HCT116 (cell line): ENCODE measurements around the gene ADD2. TPM values are rescaled to one million over a fixed set of nuclear protein-coding genes. Genes with fewer than 3 reads are reported as not detected.

Source experiments
- ATAC-seq: fragments of 200-7000 bp; cut with Tn5 transposase; 2 replicates; pipeline ENCODE4 v1.9.1; 2020; ENCODE audit warnings: mild to moderate bottlenecking, moderate library complexity
- BruUV-seq: library from RNA; stranded (reverse); fragments of 400-500 nt; replicated peaks from 2 replicates; lab custom pipeline; 2021; lab: Mats Ljungman, UMichigan
- CTCF ChIA-PET: fragments of 300-600 bp; sonication (Branson Sonifier 250); formaldehyde crosslinking; loops from one replicate; lab custom pipeline; 2021; ENCODE audit warnings: antibody characterized with exemption; lab: Charles Lee
- POLR2A ChIA-PET: fragments of 300-600, 350-600 bp; sonication (Branson Sonifier 250); formaldehyde crosslinking; loops from one replicate; lab custom pipeline; 2021; ENCODE audit warnings: antibody characterized with exemption; lab: Charles Lee
- RAD21 ChIA-PET, 2 experiments: fragments of 300-600 bp; sonication (Branson Sonifier 250); formaldehyde crosslinking; loops; one replicate each; lab custom pipeline; 2023; ENCODE audit warnings: low total read pairs in 2 of 2; ENCODE audit not compliant: uncharacterized antibody in 2 of 2, unreplicated experiment in 2 of 2, low non-redundant PET in 1 of 2; lab: Charles Lee
- DNase-seq: peaks from one replicate; pipeline ENCODE4 v3.0.0-alpha.2; 2010; ENCODE audit warnings: low read depth, low spot score
- H2AFZ ChIP-seq: fragments of 200-600 bp; shearing (Covaris generic), sonication (generic); 2 replicates; pipeline ENCODE4 v1.6.1; 2017; ENCODE audit warnings: low read depth, mixed run types, mixed read lengths, antibody characterized with exemption, low read length; ENCODE audit not compliant: poor library complexity, severe bottlenecking
- H3K27ac ChIP-seq: 2 replicates; pipeline ENCODE4 v1.5.1; 2012; ENCODE audit warnings: low read depth, low read length
- H3K27me3 ChIP-seq: fragments of 200-600 bp; sonication (generic); 2 replicates; pipeline ENCODE4 v1.6.1; 2016; ENCODE audit warnings: mixed run types, low read length, mixed read lengths; ENCODE audit not compliant: insufficient read depth
- H3K36me3 ChIP-seq, 2 experiments: fragments of 200-500 bp in 1 of 2; fragments of 200-600 bp in 1 of 2; sonication (Bioruptor generic) in 1 of 2; sonication (generic) in 1 of 2; 2 replicates each; pipeline versions ENCODE4 v1.5.1 to v1.6.1; 2014 to 2016; ENCODE audit warnings: low read length in 2 of 2, inconsistent platforms in 1 of 2, mixed read lengths in 1 of 2, mixed run types in 1 of 2; ENCODE audit not compliant: insufficient read depth in 2 of 2, control insufficient read depth in 1 of 2
- H3K4me1 ChIP-seq, 2 experiments: fragments of 200-600 bp in 1 of 2; sonication (generic) in 1 of 2; 2 replicates each; pipeline versions ENCODE4 v1.5.1 to v1.6.1; 2012 to 2017; ENCODE audit warnings: low read length in 2 of 2, inconsistent platforms in 1 of 2, mild to moderate bottlenecking in 1 of 2, mixed read lengths in 1 of 2, mixed run types in 1 of 2, moderate library complexity in 1 of 2; ENCODE audit not compliant: insufficient read depth in 2 of 2, control insufficient read depth in 1 of 2
- H3K4me2 ChIP-seq: fragments of 200-600 bp; sonication (generic); 2 replicates; pipeline ENCODE4 v1.6.1; 2017; ENCODE audit warnings: mixed run types, low read length, mixed read lengths
- H3K4me3 ChIP-seq, 2 experiments: fragments of 200-600 bp in 1 of 2; sonication (generic) in 1 of 2; replicated peaks in 1 of 2; 2 replicates each; pipeline ENCODE4 v1.5.1; 2011 to 2016; ENCODE audit warnings: low read length in 2 of 2, control low read depth in 1 of 2, low read depth in 1 of 2, mild to moderate bottlenecking in 1 of 2, mixed read lengths in 1 of 2, mixed run types in 1 of 2
- H3K79me2 ChIP-seq: fragments of 200-600 bp; sonication (generic); 2 replicates; pipeline ENCODE4 v1.6.1; 2017; ENCODE audit warnings: mild to moderate bottlenecking, mixed run types, low read length, moderate library complexity, mixed read lengths; ENCODE audit not compliant: insufficient read depth
- H3K9ac ChIP-seq: fragments of 200-600 bp; sonication (generic); 2 replicates; pipeline ENCODE4 v1.6.1; 2016; ENCODE audit warnings: low read length, mixed read lengths
- H3K9me2 ChIP-seq: fragments of 200-600 bp; sonication (generic), shearing (Covaris generic); 2 replicates; pipeline ENCODE4 v1.6.1; 2017; ENCODE audit warnings: mixed run types, mild to moderate bottlenecking, moderate library complexity; ENCODE audit not compliant: insufficient read depth
- H3K9me3 ChIP-seq, 2 experiments: fragments of 200-500 bp in 1 of 2; fragments of 200-600 bp in 1 of 2; sonication (Bioruptor generic) in 1 of 2; sonication (generic) in 1 of 2; 2 replicates each; pipeline ENCODE4 v1.6.1; 2014 to 2017; ENCODE audit warnings: low read length in 2 of 2, mixed read lengths in 2 of 2, inconsistent platforms in 1 of 2, low read depth in 1 of 2, mild to moderate bottlenecking in 1 of 2, mixed run types in 1 of 2, moderate library complexity in 1 of 2; ENCODE audit not compliant: control insufficient read depth in 1 of 2, insufficient read depth in 1 of 2
- H4K20me1 ChIP-seq: fragments of 200-600 bp; sonication (generic), shearing (Covaris generic); 2 replicates; pipeline ENCODE4 v1.6.1; 2017; ENCODE audit warnings: mixed run types, mild to moderate bottlenecking, moderate library complexity; ENCODE audit not compliant: insufficient read depth
- ATF3 ChIP-seq: IDR thresholded peaks from 2 replicates; pipeline ENCODE4 v1.6.1; 2012
- CBX3 ChIP-seq: IDR thresholded peaks from 2 replicates; pipeline ENCODE4 v1.6.1; 2012; ENCODE audit warnings: low read depth
- CEBPB ChIP-seq: IDR thresholded peaks from 2 replicates; pipeline ENCODE4 v1.6.1; 2012; ENCODE audit warnings: low read depth
- CTCF ChIP-seq, 3 experiments: fragments of 200-600 bp in 1 of 3; sonication (generic) in 1 of 3; IDR thresholded peaks in 2 of 3; conservative IDR thresholded peaks in 1 of 3; 2 replicates each; pipeline ENCODE4 v1.5.1; 2012 to 2017; ENCODE audit warnings: low read depth in 2 of 3, low read length in 2 of 3, antibody characterized with exemption in 1 of 3, borderline replicate concordance in 1 of 3, control low read depth in 1 of 3, mild to moderate bottlenecking in 1 of 3, mixed read lengths in 1 of 3, mixed run types in 1 of 3, moderate library complexity in 1 of 3; ENCODE audit not compliant: insufficient read depth in 1 of 3
- EGR1 ChIP-seq: IDR thresholded peaks from 2 replicates; pipeline ENCODE4 v1.6.1; 2012; ENCODE audit warnings: low read depth
- ELF1 ChIP-seq: IDR thresholded peaks from 2 replicates; pipeline ENCODE4 v1.6.1; 2012; ENCODE audit warnings: low read depth, borderline replicate concordance
- EZH2 ChIP-seq: fragments of 200-600 bp; sonication (generic); IDR thresholded peaks from 2 replicates; pipeline ENCODE4 v1.6.1; 2017; ENCODE audit warnings: antibody characterized with exemption, mixed run types
- EZH2phosphoT487 ChIP-seq: fragments of 200-600 bp; IDR thresholded peaks from 2 replicates; pipeline ENCODE4 v1.6.1; 2018; ENCODE audit warnings: antibody characterized with exemption, borderline replicate concordance
- FOSL1 ChIP-seq: IDR thresholded peaks from 2 replicates; pipeline ENCODE4 v1.6.1; 2012; ENCODE audit warnings: low read depth
- JUND ChIP-seq: IDR thresholded peaks from 2 replicates; pipeline ENCODE4 v1.6.1; 2012
- POLR2A ChIP-seq: IDR thresholded peaks from 2 replicates; pipeline ENCODE4 v1.7.0; 2011; ENCODE audit warnings: borderline replicate concordance; ENCODE audit not compliant: insufficient read depth, insufficient read length; ENCODE audit errors: extremely low read depth
- SP1 ChIP-seq: IDR thresholded peaks from 2 replicates; pipeline ENCODE4 v1.6.1; 2012; ENCODE audit warnings: low read depth
- YY1 ChIP-seq: IDR thresholded peaks from 2 replicates; pipeline ENCODE4 v1.6.1; 2011; ENCODE audit warnings: low read length, low read depth, moderate library complexity, mild to moderate bottlenecking; ENCODE audit not compliant: insufficient replicate concordance; ENCODE audit errors: extremely low read depth
- ZFX ChIP-seq: fragments of 450-650 bp; IDR thresholded peaks from 2 replicates; pipeline ENCODE4 v1.6.1; 2017
- ZNF274 ChIP-seq: fragments of 200-500 bp; sonication (Bioruptor generic); IDR thresholded peaks from 2 replicates; pipeline ENCODE4 v1.6.1; 2014; ENCODE audit warnings: mild to moderate bottlenecking, low read depth, low read length, inconsistent platforms
- intact Hi-C: fragments of 100-400 bp; cut with micrococcal nuclease; formaldehyde crosslinking; loops from 2 replicates; pipeline ENCODE4 v1.10.0; 2022
- total RNA-seq: library from RNA; stranded (reverse); gene quantifications from one replicate; pipeline ENCODE4 v1.2.1, GENCODE V29; 2021; ENCODE audit not compliant: unreplicated experiment
- TF ChIP-seq, protein P1 (sequence below): IDR thresholded peaks from 2 replicates; pipeline ENCODE4 v1.6.1; 2011; ENCODE audit warnings: mild to moderate bottlenecking, low read length, moderate library complexity; ENCODE audit not compliant: insufficient replicate concordance; ENCODE audit errors: extremely low read depth
- TF ChIP-seq, protein P2 (sequence below): IDR thresholded peaks from 2 replicates; pipeline ENCODE4 v1.6.1; 2012

The ADD2 gene
- total RNA-seq, 1 experiment from 2014 or later: 0.15 TPM

DNA sequence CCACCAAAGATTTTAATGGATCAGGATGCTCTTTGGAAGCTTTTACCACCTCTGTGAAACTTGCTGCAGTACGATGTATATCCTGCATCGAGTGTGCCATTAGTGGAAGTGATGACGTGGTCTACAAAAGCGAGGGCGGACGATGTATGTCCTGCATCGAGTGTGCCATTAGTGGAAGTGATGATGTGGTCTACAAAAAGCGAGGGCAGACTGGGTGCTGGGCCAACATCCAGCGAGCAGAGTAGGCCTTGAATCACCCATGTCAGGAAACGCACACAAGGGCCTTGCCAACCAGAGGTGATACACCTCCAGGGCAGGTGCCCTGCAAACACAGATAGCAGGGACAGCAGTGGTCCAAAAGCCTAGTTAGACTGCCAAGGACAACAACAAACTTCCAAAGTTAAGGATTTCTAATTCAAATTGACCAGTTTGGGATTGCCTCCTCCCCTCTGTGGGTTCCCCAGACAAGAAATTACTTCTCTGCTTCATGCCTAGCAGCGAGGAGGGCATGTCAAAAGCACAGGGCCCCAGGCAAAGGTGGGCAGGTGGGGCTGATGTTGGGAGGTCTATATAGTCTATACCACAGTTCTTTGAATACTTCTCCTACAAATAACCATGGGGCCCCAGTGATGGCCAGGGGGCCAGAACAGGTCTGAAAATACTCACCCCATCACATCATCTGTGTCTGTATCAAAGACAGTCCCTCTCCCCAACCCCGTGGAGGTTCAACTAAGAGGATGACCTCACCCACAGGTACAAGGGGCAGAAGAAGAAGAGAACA, 70.2 kb downstream of the ADD2 start:
- ChIA-PET POLR2A (no interaction called here), RAD21 (no interaction called here), CTCF (interaction anchor here (3.0 kb wide), 1 partner anchor 11 kb away, joined by 10 read pairs; no protein-coding TSS in a partner anchor)
- Histone ChIP-seq H3K9me3 (no peaks in the 10 kb centered on the region), H3K4me3 (no peak overlapping the region), H3K4me1 (no peaks in the 10 kb centered on the region), H3K27ac (no peak overlapping the region), H3K4me2 (no peak overlapping the region), H3K79me2 (no peaks in the 10 kb centered on the region), H4K20me1 (no peaks in the 10 kb centered on the region), H3K9ac (no peak overlapping the region), H3K36me3 (no peaks in the 10 kb centered on the region), H3K9me2 (no peaks in the 10 kb centered on the region), H2AFZ (no peak overlapping the region), H3K27me3 (no peaks in the 10 kb centered on the region; the same call in 1 of the 2 replicates)
- intact Hi-C loops: no loop called here
- ATAC-seq: no peak
- no peak for DNase-seq
- no TSS peak for BruUV-seq
- TF ChIP-seq CTCF (IDR thresholded peaks at IDR 0.05 in 2 of 3, conservative IDR thresholded peaks at IDR 0.05 in 1 of 3; ENCODE audit: borderline replicate concordance in 1 of 3, insufficient read depth in 1 of 3, low read depth in 2 of 3, low read length in 2 of 3) (no peak), YY1 (no peak), EZH2phosphoT487 (no peak), JUND (no peak), CEBPB (no peak), ELF1 (no peak), EGR1 (no peak), POLR2A (no peak), FOSL1 (no peak), ZFX (no peak), SP1 (no peak), ZNF274 (no peak), EZH2 (no peak), ATF3 (no peak), CBX3 (no peak)
- TF ChIP-seq, protein P1, sequence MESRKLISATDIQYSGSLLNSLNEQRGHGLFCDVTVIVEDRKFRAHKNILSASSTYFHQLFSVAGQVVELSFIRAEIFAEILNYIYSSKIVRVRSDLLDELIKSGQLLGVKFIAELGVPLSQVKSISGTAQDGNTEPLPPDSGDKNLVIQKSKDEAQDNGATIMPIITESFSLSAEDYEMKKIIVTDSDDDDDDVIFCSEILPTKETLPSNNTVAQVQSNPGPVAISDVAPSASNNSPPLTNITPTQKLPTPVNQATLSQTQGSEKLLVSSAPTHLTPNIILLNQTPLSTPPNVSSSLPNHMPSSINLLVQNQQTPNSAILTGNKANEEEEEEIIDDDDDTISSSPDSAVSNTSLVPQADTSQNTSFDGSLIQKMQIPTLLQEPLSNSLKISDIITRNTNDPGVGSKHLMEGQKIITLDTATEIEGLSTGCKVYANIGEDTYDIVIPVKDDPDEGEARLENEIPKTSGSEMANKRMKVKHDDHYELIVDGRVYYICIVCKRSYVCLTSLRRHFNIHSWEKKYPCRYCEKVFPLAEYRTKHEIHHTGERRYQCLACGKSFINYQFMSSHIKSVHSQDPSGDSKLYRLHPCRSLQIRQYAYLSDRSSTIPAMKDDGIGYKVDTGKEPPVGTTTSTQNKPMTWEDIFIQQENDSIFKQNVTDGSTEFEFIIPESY: no peak
- TF ChIP-seq, protein P2, sequence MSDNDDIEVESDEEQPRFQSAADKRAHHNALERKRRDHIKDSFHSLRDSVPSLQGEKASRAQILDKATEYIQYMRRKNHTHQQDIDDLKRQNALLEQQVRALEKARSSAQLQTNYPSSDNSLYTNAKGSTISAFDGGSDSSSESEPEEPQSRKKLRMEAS: no peak
